CD8-positive, alpha-beta memory T cell (primary cell): ENCODE data around the gene PTPRT. TPM values are rescaled to one million over a fixed set of nuclear protein-coding genes. Genes with fewer than 3 reads are reported as not detected.

Experiments used
- CTCF ChIA-PET: fragments of 350-600 bp; sonication (Branson Sonifier 250); formaldehyde crosslinking; loops from one replicate; lab custom pipeline; 2021; ENCODE audit warnings: antibody characterized with exemption; lab: Charles Lee
- POLR2A ChIA-PET: fragments of 350-600 bp; sonication (Branson Sonifier 250); formaldehyde crosslinking; loops from one replicate; lab custom pipeline; 2021; ENCODE audit warnings: antibody characterized with exemption; lab: Charles Lee
- DNase-seq, 5 donors: peaks; one replicate each; pipeline versions ENCODE4 v3.0.0 to v3.0.0-alpha.2; 2020 to 2022; ENCODE audit warnings: mixed read lengths in 1 of 5
- H3K27ac ChIP-seq: one replicate; pipeline ENCODE4 v1.7.0; 2013; ENCODE audit warnings: low read depth, mild to moderate bottlenecking, low read length, moderate library complexity
- H3K27me3 ChIP-seq: 2 replicates; pipeline ENCODE4 v1.7.0; 2013; ENCODE audit warnings: low read length, mild to moderate bottlenecking; ENCODE audit not compliant: insufficient read depth, poor library complexity, severe bottlenecking
- H3K36me3 ChIP-seq: 2 replicates; pipeline ENCODE4 v1.7.0; 2013; ENCODE audit warnings: mild to moderate bottlenecking, low read length, moderate library complexity; ENCODE audit not compliant: insufficient read depth
- H3K4me1 ChIP-seq: 2 replicates; pipeline ENCODE4 v1.7.0; 2013; ENCODE audit warnings: mild to moderate bottlenecking, low read length, moderate library complexity; ENCODE audit not compliant: insufficient read depth
- H3K4me3 ChIP-seq: 2 replicates; pipeline ENCODE4 v1.7.0; 2013; ENCODE audit warnings: mild to moderate bottlenecking, low read length
- H3K9me3 ChIP-seq: 2 replicates; pipeline ENCODE4 v1.7.0; 2013; ENCODE audit warnings: mild to moderate bottlenecking, low read length
- H3K27ac Mint-ChIP-seq, 8 donors: one replicate each; pipeline ENCODE4 v1.8.0; 2020 to 2021; ENCODE audit warnings: mixed read lengths in 8 of 8, mild to moderate bottlenecking in 6 of 8, inconsistent platforms in 3 of 8, moderate library complexity in 3 of 8
- H3K27me3 Mint-ChIP-seq, 2 donors: one replicate each; pipeline ENCODE4 v1.8.0; 2020 to 2021; ENCODE audit warnings: mixed read lengths in 2 of 2, mild to moderate bottlenecking in 1 of 2, moderate library complexity in 1 of 2
- H3K36me3 Mint-ChIP-seq, 3 donors: one replicate each; pipeline ENCODE4 v1.8.0; 2020 to 2021; ENCODE audit warnings: mixed read lengths in 3 of 3, inconsistent platforms in 1 of 3, mild to moderate bottlenecking in 1 of 3
- H3K4me1 Mint-ChIP-seq, 3 donors: one replicate each; pipeline ENCODE4 v1.8.0; 2020 to 2021; ENCODE audit warnings: mixed read lengths in 3 of 3, inconsistent platforms in 1 of 3, mild to moderate bottlenecking in 1 of 3
- H3K4me3 Mint-ChIP-seq, 7 donors: one replicate each; pipeline ENCODE4 v1.8.0; 2020 to 2021; ENCODE audit warnings: mixed read lengths in 7 of 7, mild to moderate bottlenecking in 6 of 7, moderate library complexity in 4 of 7, inconsistent platforms in 2 of 7
- H3K9me3 Mint-ChIP-seq, 5 donors: one replicate each; pipeline ENCODE4 v1.8.0; 2020 to 2022; ENCODE audit warnings: mixed read lengths in 5 of 5, mild to moderate bottlenecking in 3 of 5, moderate library complexity in 2 of 5, inconsistent platforms in 1 of 5
- polyA plus RNA-seq: library from polyadenylated mRNA; unstranded; fragments of 300-500 nt; fragmentation: Illumina TruSeq; gene quantifications from one replicate; pipeline ENCODE4 v1.2.3, GENCODE V29; 2021
- total RNA-seq, 2 experiments: library from RNA; stranded (reverse); gene quantifications; one replicate each; pipeline ENCODE4 v1.2.3, GENCODE V29; 2021

PTPRT gene
- total and polyA plus RNA-seq, 3 experiments from 2014 or later = not detected

DNA sequence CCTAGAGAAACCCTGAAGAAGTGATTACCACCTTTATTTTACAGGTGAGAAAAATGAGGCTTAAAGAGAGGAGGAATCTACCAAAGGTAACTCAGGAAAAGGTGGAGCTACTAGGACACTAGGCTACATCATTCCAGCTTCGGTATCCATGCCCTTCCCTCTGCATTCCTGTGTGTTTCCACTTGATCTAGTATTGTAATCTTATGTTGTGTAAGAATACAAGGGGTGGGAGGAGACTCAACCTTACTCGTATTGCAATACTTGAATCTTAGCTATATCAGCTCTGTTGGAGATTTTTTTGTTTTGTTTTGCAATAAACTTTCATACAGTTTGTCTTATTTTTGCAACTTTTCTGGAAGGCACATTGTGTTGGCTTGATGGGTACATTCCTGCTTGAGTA lies 742.4 kb downstream of the PTPRT start:
- H3K9me3 ChIP-seq = no peaks in the 10 kb centered on the region
- Mint-ChIP-seq H3K4me3 (no peak overlapping the region), H3K36me3 (no peaks in the 10 kb centered on the region), H3K27me3 (no peaks in the 10 kb centered on the region), H3K27ac (no peak overlapping the region), H3K4me1 (no peaks in the 10 kb centered on the region), H3K9me3 (peaks cover 3 to 13% (median 8%) of the 10 kb centered on the region in 5 donors)
- no peak overlapping the region for H3K4me3 ChIP-seq
- no peaks in the 10 kb centered on the region for H3K36me3 ChIP-seq
- ChIA-PET CTCF (no interaction called here), POLR2A (no interaction called here)
- H3K4me1 ChIP-seq = no peaks in the 10 kb centered on the region
- no peak for DNase-seq
- H3K27me3 ChIP-seq = no peaks in the 10 kb centered on the region
- H3K27ac ChIP-seq = no peak overlapping the region

GRCh38 chr20:42444799-42445198 lies 744.9 kb downstream of the PTPRT start:
- no peaks in the 10 kb centered on the region for H3K4me1 ChIP-seq
- H3K27ac Mint-ChIP-seq = no peak overlapping the region
- no peaks in the 10 kb centered on the region for H3K36me3 ChIP-seq
- CTCF ChIA-PET = no interaction called here
- no peaks in the 10 kb centered on the region for H3K9me3 ChIP-seq
- H3K4me3 Mint-ChIP-seq = no peak overlapping the region
- no peak overlapping the region for H3K27ac ChIP-seq
- H3K4me1 Mint-ChIP-seq = no peaks in the 10 kb centered on the region
- H3K9me3 Mint-ChIP-seq = peaks cover 3 to 13% (median 7%) of the 10 kb centered on the region in 5 donors
- H3K27me3 Mint-ChIP-seq = peaks cover 0 to 4% of the 10 kb centered on the region in 2 donors
- POLR2A ChIA-PET = no interaction called here
- H3K36me3 Mint-ChIP-seq = peaks cover 0 to 2% (median 0%) of the 10 kb centered on the region in 3 donors
- no peak overlapping the region for H3K4me3 ChIP-seq
- H3K27me3 ChIP-seq = no peaks in the 10 kb centered on the region
- DNase-seq = no peak

DNA sequence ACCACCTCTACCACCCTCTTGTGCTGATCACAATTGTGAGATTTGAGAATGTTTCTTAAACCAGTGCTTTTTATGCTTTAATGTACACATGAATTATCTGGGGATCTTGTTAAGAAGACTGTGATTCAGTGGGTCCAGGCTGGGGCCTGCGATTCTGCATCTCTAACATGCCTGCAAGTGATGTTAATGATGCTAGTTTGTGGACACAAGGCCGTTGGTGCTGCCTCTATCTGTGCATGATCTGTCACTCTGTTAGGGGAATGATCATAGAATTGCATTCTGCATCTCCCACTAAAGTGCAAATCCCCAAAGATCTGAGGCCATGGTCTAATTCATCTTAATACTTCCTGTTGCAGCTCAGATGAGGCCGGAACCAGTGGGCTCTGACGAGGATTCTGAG lies 746.5 kb downstream of the PTPRT start:
- H3K27ac Mint-ChIP-seq = no peak overlapping the region
- peaks cover 0 to 2% (median 0%) of the 10 kb centered on the region in 3 donors for H3K36me3 Mint-ChIP-seq

DNA sequence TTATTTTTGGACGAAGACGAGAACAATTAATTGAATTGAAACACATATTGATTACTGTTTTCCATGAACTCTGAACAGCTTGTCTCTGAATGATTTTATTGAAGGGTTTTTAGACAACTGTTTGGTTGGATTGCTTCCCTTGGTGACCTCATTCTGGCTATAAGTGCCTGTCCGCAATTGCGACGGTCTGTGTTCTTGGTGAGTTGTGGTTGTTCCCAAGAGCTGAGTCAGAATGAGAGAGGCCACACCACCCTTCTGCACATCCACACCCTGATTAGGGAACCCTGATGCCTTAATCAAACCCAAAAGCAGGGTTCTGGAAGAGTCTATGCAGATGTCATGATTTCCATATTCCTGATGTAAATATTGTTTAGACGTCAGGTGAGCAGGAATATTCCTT lies 747.0 kb downstream of the PTPRT start:
- Histone ChIP-seq H3K27me3 (no peaks in the 10 kb centered on the region), H3K36me3 (no peaks in the 10 kb centered on the region), H3K27ac (no peak overlapping the region), H3K4me3 (no peak overlapping the region), H3K9me3 (no peaks in the 10 kb centered on the region), H3K4me1 (no peaks in the 10 kb centered on the region)
- no peaks in the 10 kb centered on the region for H3K4me1 Mint-ChIP-seq
- no peak overlapping the region for H3K4me3 Mint-ChIP-seq
- no peak for DNase-seq
- ChIA-PET CTCF (no interaction called here), POLR2A (no interaction called here)
- H3K36me3 Mint-ChIP-seq = peaks cover 0 to 2% (median 0%) of the 10 kb centered on the region in 3 donors
- H3K9me3 Mint-ChIP-seq = peaks cover 2 to 16% (median 7%) of the 10 kb centered on the region in 5 donors
- no peak overlapping the region for H3K27ac Mint-ChIP-seq
- H3K27me3 Mint-ChIP-seq = peaks cover 0 to 4% of the 10 kb centered on the region in 2 donors

More for the DNA sequence above, 746.5 kb downstream of the PTPRT start:
- H3K4me3 Mint-ChIP-seq = no peak overlapping the region
- peaks cover 3 to 16% (median 7%) of the 10 kb centered on the region in 5 donors for H3K9me3 Mint-ChIP-seq
- CTCF ChIA-PET = no interaction called here
- H3K27me3 ChIP-seq = no peaks in the 10 kb centered on the region
- H3K4me1 ChIP-seq = no peaks in the 10 kb centered on the region
- no peak overlapping the region for H3K27ac ChIP-seq
- no peak for DNase-seq
- no peaks in the 10 kb centered on the region for H3K9me3 ChIP-seq
- no peaks in the 10 kb centered on the region for H3K4me1 Mint-ChIP-seq
- H3K27me3 Mint-ChIP-seq = peaks cover 0 to 4% of the 10 kb centered on the region in 2 donors
- POLR2A ChIA-PET = no interaction called here
- H3K4me3 ChIP-seq = no peak overlapping the region
- H3K36me3 ChIP-seq = no peaks in the 10 kb centered on the region

DNA sequence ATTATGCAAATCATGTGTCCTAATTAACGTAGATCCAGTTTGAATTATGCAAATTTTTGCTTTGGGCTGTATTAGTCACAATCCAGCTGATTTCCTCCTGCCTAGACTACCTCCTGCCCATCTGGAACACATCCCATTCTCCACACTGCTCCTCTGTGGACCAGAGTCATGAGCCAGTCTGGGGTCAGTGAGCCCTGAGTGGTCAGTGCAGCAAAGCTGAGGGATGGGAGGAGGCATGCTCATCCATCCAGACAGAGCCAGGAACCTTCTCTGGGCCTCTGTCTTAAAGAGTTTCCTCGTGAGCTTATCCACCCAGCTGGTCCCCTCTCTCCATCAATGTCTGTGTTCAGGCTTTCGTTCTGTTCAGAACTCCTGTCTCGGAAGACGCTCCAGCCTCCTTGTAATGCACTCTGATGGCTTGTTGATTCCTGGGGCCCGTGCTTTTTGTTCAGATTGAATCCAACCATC lies 747.8 kb downstream of the PTPRT start:
- Mint-ChIP-seq H3K9me3 (peaks cover 2 to 12% (median 7%) of the 10 kb centered on the region in 5 donors), H3K36me3 (peaks cover 0 to 2% (median 0%) of the 10 kb centered on the region in 3 donors), H3K27me3 (peaks cover 0 to 4% of the 10 kb centered on the region in 2 donors), H3K4me3 (no peak overlapping the region), H3K27ac (no peak overlapping the region), H3K4me1 (no peaks in the 10 kb centered on the region)
- H3K36me3 ChIP-seq = no peaks in the 10 kb centered on the region
- ChIA-PET CTCF (no interaction called here), POLR2A (no interaction called here)
- no peak for DNase-seq
- H3K4me1 ChIP-seq = no peaks in the 10 kb centered on the region
- H3K4me3 ChIP-seq = no peak overlapping the region
- no peaks in the 10 kb centered on the region for H3K9me3 ChIP-seq
- no peaks in the 10 kb centered on the region for H3K27me3 ChIP-seq
- H3K27ac ChIP-seq = no peak overlapping the region

- Histone ChIP-seq H3K27ac (no peak overlapping the region), H3K4me1 (no peaks in the 10 kb centered on the region), H3K36me3 (no peaks in the 10 kb centered on the region), H3K9me3 (no peaks in the 10 kb centered on the region), H3K4me3 (no peak overlapping the region), H3K27me3 (no peaks in the 10 kb centered on the region)
- H3K27ac Mint-ChIP-seq = no peak overlapping the region
- peaks cover 0 to 2% (median 0%) of the 10 kb centered on the region in 3 donors for H3K36me3 Mint-ChIP-seq
- DNase-seq = no peak
- peaks cover 2 to 12% (median 7%) of the 10 kb centered on the region in 5 donors for H3K9me3 Mint-ChIP-seq
- H3K4me1 Mint-ChIP-seq = no peaks in the 10 kb centered on the region
- ChIA-PET POLR2A (no interaction called here), CTCF (no interaction called here)
- H3K4me3 Mint-ChIP-seq = no peak overlapping the region
- H3K27me3 Mint-ChIP-seq = peaks cover 0 to 4% of the 10 kb centered on the region in 2 donors
Observed at GRCh38 chr20:42441196-42441863, 748.4 kb downstream of the PTPRT start.

- Histone ChIP-seq H3K9me3 (no peaks in the 10 kb centered on the region), H3K27me3 (no peaks in the 10 kb centered on the region), H3K36me3 (no peaks in the 10 kb centered on the region), H3K27ac (no peak overlapping the region), H3K4me3 (no peak overlapping the region), H3K4me1 (no peaks in the 10 kb centered on the region)
- Mint-ChIP-seq H3K9me3 (peaks cover 0 to 7% (median 0%) of the 10 kb centered on the region in 5 donors), H3K27ac (no peak overlapping the region), H3K36me3 (no peaks in the 10 kb centered on the region), H3K4me3 (no peak overlapping the region), H3K27me3 (no peaks in the 10 kb centered on the region), H3K4me1 (no peaks in the 10 kb centered on the region)
- no peak for DNase-seq
- ChIA-PET POLR2A (no interaction called here), CTCF (no interaction called here)
Observed at GRCh38 chr20:42435230-42435629, 754.5 kb downstream of the PTPRT start.

GRCh38 chr20:42432496-42433334 lies 757.0 kb downstream of the PTPRT start:
- Mint-ChIP-seq H3K27me3 (peaks cover 0 to 1% of the 10 kb centered on the region in 2 donors), H3K36me3 (no peaks in the 10 kb centered on the region), H3K4me3 (no peak overlapping the region), H3K9me3 (peaks cover 5 to 17% (median 5%) of the 10 kb centered on the region in 5 donors), H3K27ac (no peak overlapping the region), H3K4me1 (no peaks in the 10 kb centered on the region)
- Histone ChIP-seq H3K4me3 (no peak overlapping the region), H3K4me1 (no peaks in the 10 kb centered on the region), H3K27ac (no peak overlapping the region), H3K36me3 (no peaks in the 10 kb centered on the region), H3K9me3 (no peaks in the 10 kb centered on the region), H3K27me3 (no peaks in the 10 kb centered on the region)
- no peak for DNase-seq
- ChIA-PET POLR2A (no interaction called here), CTCF (no interaction called here)
